DND-41 (cell line): Measurements from ENCODE around the gene CYSLTR2.

Experiments used
- ATAC-seq: fragments of 200-7000 bp; cut with Tn5 transposase; 3 replicates; pipeline ENCODE4 v1.9.1; 2021; ENCODE audit warnings: low read depth; ENCODE audit not compliant: insufficient read depth
- DNase-seq: peaks from one replicate; pipeline ENCODE4 v3.0.0-alpha.2; 2020
- H2AFZ ChIP-seq: 2 replicates; pipeline ENCODE4 v1.6.0; 2012; ENCODE audit warnings: low read depth, low read length
- H3K27ac ChIP-seq: 2 replicates; pipeline ENCODE4 v1.5.1; 2012; ENCODE audit warnings: low read length, inconsistent platforms
- H3K27me3 ChIP-seq: fragments of 200-600 bp; sonication (generic); 2 replicates; pipeline ENCODE4 v1.6.0; 2012; ENCODE audit warnings: low read length, mild to moderate bottlenecking, inconsistent platforms; ENCODE audit not compliant: insufficient read depth, poor library complexity
- H3K36me3 ChIP-seq: 2 replicates; pipeline ENCODE4 v1.5.1; 2012; ENCODE audit warnings: low read length, inconsistent platforms; ENCODE audit not compliant: insufficient read depth
- H3K4me1 ChIP-seq: 2 replicates; pipeline ENCODE4 v1.5.1; 2012; ENCODE audit warnings: mild to moderate bottlenecking, low read length; ENCODE audit not compliant: insufficient read depth
- H3K4me2 ChIP-seq: 2 replicates; pipeline ENCODE4 v1.6.0; 2012; ENCODE audit warnings: mild to moderate bottlenecking, moderate library complexity, low read length, inconsistent platforms; ENCODE audit not compliant: insufficient read depth
- H3K4me3 ChIP-seq, 2 experiments: fragments of 200-600 bp in 1 of 2; shearing (Covaris generic) in 1 of 2; 2 replicates each; pipeline ENCODE4 v1.5.1; 2012 to 2016; ENCODE audit warnings: inconsistent platforms in 2 of 2, low read length in 2 of 2, mild to moderate bottlenecking in 2 of 2, low read depth in 1 of 2, moderate library complexity in 1 of 2
- H3K79me2 ChIP-seq: 2 replicates; pipeline ENCODE4 v1.6.0; 2012; ENCODE audit warnings: low read length, inconsistent platforms; ENCODE audit not compliant: insufficient read depth
- H3K9ac ChIP-seq: 2 replicates; pipeline ENCODE4 v1.6.0; 2012; ENCODE audit warnings: low read depth, mild to moderate bottlenecking, inconsistent platforms, low read length, moderate library complexity
- H3K9me3 ChIP-seq: 2 replicates; pipeline ENCODE4 v1.5.1; 2012; ENCODE audit warnings: low read length, moderate library complexity, mild to moderate bottlenecking, inconsistent platforms; ENCODE audit not compliant: insufficient read depth, severe bottlenecking
- H4K20me1 ChIP-seq: 2 replicates; pipeline ENCODE4 v1.6.0; 2012; ENCODE audit warnings: low read length; ENCODE audit not compliant: insufficient read depth
- CTCF ChIP-seq: IDR thresholded peaks from 2 replicates; pipeline ENCODE4 v1.5.1; 2012; ENCODE audit warnings: borderline replicate concordance, low read length, moderate library complexity, mild to moderate bottlenecking; ENCODE audit not compliant: poor library complexity, severe bottlenecking; ENCODE audit errors: extremely low read depth
- EZH2 ChIP-seq: IDR thresholded peaks from 3 replicates; pipeline ENCODE4 v1.6.1; 2012; ENCODE audit warnings: borderline replicate concordance, low read depth, mild to moderate bottlenecking, moderate library complexity, low read length, inconsistent platforms; ENCODE audit not compliant: severe bottlenecking

CYSLTR2 gene

GRCh38 chr13:48726711-48727110 is 73.0 kb downstream of the CYSLTR2 start:
- H3K4me3 ChIP-seq = no peak overlapping the region
- no peak for ATAC-seq
- H3K27ac ChIP-seq = no peak overlapping the region
- H3K9ac ChIP-seq = no peak overlapping the region
- H4K20me1 ChIP-seq = no peaks in the 10 kb centered on the region
- no peak for DNase-seq
- no peaks in the 10 kb centered on the region for H3K36me3 ChIP-seq
- H2AFZ ChIP-seq = no peak overlapping the region
- H3K4me1 ChIP-seq = peaks cover 6% of the 10 kb centered on the region; the same call in 1 of the 2 replicates
- H3K27me3 ChIP-seq = no peaks in the 10 kb centered on the region
- H3K4me2 ChIP-seq = no peak overlapping the region
- H3K79me2 ChIP-seq = no peaks in the 10 kb centered on the region
- H3K9me3 ChIP-seq = peaks cover 6% of the 10 kb centered on the region
- TF ChIP-seq CTCF = no peak
- no peak for TF ChIP-seq EZH2

DNA sequence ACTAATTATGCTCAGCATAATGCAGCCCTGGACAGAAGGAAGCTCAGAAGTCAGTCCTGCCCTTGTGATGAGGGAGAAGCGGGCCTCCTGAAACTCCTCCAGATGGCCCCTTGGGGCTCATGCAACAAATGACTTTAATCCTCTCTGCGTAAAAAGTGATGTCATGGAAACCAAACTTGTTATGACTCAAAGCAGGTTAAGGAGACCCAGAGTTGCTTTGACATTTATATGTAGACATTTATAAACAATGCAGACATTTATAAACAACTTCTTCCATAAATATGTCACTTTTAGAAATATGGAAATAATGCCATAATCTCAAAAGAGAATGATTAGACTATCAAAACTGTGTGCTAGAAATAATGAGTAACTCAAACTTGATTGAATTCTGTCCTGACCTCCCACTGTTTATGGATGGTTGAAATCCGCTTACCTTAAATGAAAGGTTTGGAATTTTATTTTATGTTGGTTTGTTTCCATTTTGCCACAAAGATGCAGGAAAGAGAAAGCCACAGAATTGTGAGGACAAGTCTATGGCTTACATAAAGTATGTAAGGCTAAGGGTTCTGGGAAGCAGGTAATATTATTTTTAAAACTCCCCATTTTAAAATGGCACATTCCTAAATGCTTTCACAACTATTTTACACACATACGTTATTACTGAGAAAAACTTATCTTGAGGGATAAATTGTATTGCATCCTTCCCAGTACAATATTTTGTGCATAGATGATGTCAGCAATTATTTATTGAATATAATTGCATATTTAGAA is 73.7 kb downstream of the CYSLTR2 start:
- Histone ChIP-seq H3K9me3 (peaks cover 2% of the 10 kb centered on the region), H3K27ac (no peak overlapping the region), H3K4me1 (peaks cover 6% of the 10 kb centered on the region; the same call in 1 of the 2 replicates), H3K79me2 (no peaks in the 10 kb centered on the region), H3K27me3 (no peaks in the 10 kb centered on the region), H4K20me1 (no peaks in the 10 kb centered on the region), H2AFZ (no peak overlapping the region), H3K4me3 (no peak overlapping the region), H3K9ac (no peak overlapping the region), H3K36me3 (no peaks in the 10 kb centered on the region), H3K4me2 (no peak overlapping the region)
- TF ChIP-seq EZH2 (no peak), CTCF (no peak)
- DNase-seq = no peak
- no peak for ATAC-seq

DNA sequence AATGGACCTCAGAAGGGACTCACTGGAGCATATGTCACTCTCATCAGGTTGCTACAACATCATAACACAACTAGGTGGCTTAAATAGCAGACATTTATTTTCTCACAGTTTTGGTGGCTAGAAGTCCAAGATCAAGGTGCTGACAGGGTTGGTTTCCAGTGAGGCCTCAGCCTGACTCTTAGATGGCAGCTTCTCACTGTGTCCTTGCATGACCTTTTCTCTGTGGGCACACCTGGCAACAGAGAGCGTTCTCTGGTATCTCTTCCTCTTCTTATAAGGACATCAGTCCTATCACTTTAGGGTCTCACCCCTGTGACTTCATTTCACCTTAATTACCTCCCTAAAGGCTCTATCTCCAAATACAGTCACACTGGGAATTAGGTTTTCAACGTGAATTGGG is 74.5 kb downstream of the CYSLTR2 start:
- H3K4me2 ChIP-seq = no peak overlapping the region
- H3K4me1 ChIP-seq = peaks cover 10% of the 10 kb centered on the region; the same call in 1 of the 2 replicates
- H4K20me1 ChIP-seq = no peaks in the 10 kb centered on the region
- H2AFZ ChIP-seq = no peak overlapping the region
- peaks cover 2% of the 10 kb centered on the region for H3K9me3 ChIP-seq
- no peak overlapping the region for H3K4me3 ChIP-seq
- no peaks in the 10 kb centered on the region for H3K36me3 ChIP-seq
- H3K9ac ChIP-seq = no peak overlapping the region
- DNase-seq (no peak), ATAC-seq (no peak)
- no peak for TF ChIP-seq CTCF
- TF ChIP-seq EZH2 = no peak
- no peaks in the 10 kb centered on the region for H3K79me2 ChIP-seq
- H3K27me3 ChIP-seq = no peaks in the 10 kb centered on the region
- H3K27ac ChIP-seq = no peak overlapping the region

DNA sequence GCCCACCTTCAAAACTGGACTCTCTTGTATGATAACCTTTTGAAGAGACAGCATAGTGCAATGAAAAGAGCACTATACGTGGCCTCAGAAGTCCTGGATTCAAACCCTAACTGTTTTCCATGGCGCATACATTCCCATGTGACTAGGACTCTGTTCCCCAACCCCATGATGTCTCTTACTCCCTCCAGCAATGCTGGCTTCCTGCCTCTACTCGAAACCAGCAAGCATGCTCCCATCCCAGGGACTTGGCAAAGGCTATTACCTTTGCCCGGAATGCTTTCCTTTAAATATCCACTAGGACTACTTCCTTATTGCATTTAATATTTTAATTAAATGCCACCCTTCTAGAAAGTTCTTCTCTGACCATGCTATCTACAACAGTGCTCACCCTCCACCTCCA is 75.1 kb downstream of the CYSLTR2 start:
- no peaks in the 10 kb centered on the region for H3K36me3 ChIP-seq
- H3K79me2 ChIP-seq = no peaks in the 10 kb centered on the region
- H3K9me3 ChIP-seq = peaks cover 2% of the 10 kb centered on the region
- H3K9ac ChIP-seq = no peak overlapping the region
- peaks cover 12% of the 10 kb centered on the region; the same call in 1 of the 2 replicates for H3K4me1 ChIP-seq
- TF ChIP-seq EZH2 (no peak), CTCF (no peak)
- H3K27ac ChIP-seq = no peak overlapping the region
- H4K20me1 ChIP-seq = no peaks in the 10 kb centered on the region
- ATAC-seq (no peak), DNase-seq (no peak)
- no peak overlapping the region for H3K4me3 ChIP-seq
- H3K27me3 ChIP-seq = no peaks in the 10 kb centered on the region
- H3K4me2 ChIP-seq = no peak overlapping the region
- H2AFZ ChIP-seq = no peak overlapping the region
